ENCODE measurements around the gene ARHGAP10. TPM values are rescaled to one million over a fixed set of nuclear protein-coding genes. Genes with fewer than 3 reads are reported as not detected.
A peak's percentile ranks its signal among the peaks of the same experiment; 100 is the strongest.

Gene ARHGAP10
- polyA plus RNA-seq, 1 experiment = 20.2 TPM

GRCh38 chr4:147980586-147980985 lies 248.7 kb downstream of the ARHGAP10 start:
- Histone ChIP-seq H3K36me3 (ENCODE audit: control insufficient read depth, insufficient read depth, low read length) (no peaks in the 10 kb centered on the region; the same call in 1 of the 2 replicates), H3K4me3 (ENCODE audit: low read depth, low read length) (no peak overlapping the region), H3K27me3 (ENCODE audit: control insufficient read depth, insufficient read depth, low read length) (no peaks in the 10 kb centered on the region)
- CTCF ChIA-PET = interaction anchor here (0.6 kb wide), 1 partner anchor 70 kb away, joined by 3 read pairs; no protein-coding TSS in a partner anchor
- POLR2A ChIA-PET = no interaction called here
- no peak for TF ChIP-seq CTCF (IDR thresholded peaks at IDR 0.05; ENCODE audit: insufficient read depth, low read depth, low read length)
- DNase-seq (ENCODE audit: low read depth) = no peak

DNA sequence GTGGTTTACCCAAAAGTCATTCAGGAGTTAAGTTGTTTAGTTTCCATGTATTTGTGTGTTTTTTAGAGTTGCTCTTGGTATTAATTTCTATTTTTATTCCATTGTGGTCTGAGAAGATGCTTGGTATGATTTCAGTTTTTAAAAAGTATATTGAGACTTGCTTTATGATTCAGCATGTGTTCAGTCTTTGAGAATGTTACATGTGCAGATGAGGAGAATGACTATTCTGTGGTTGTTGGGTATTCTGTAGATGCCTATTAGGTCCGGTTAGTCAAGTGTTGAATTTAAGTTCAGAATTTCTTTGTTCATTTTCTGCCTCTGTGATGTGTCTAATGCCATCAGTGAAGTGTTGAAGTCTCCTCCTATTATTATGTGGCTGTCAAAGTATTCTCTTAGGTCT lies 249.4 kb downstream of the ARHGAP10 start:
- Histone ChIP-seq H3K36me3 (ENCODE audit: control insufficient read depth, insufficient read depth, low read length) (no peaks in the 10 kb centered on the region; the same call in 1 of the 2 replicates), H3K4me3 (ENCODE audit: low read depth, low read length) (no peak overlapping the region), H3K27me3 (ENCODE audit: control insufficient read depth, insufficient read depth, low read length) (no peaks in the 10 kb centered on the region)
- no peak for TF ChIP-seq CTCF (IDR thresholded peaks at IDR 0.05; ENCODE audit: insufficient read depth, low read depth, low read length)
- ChIA-PET POLR2A (no interaction called here), CTCF (no interaction called here)
- DNase-seq (ENCODE audit: low read depth) = no peak

DNA sequence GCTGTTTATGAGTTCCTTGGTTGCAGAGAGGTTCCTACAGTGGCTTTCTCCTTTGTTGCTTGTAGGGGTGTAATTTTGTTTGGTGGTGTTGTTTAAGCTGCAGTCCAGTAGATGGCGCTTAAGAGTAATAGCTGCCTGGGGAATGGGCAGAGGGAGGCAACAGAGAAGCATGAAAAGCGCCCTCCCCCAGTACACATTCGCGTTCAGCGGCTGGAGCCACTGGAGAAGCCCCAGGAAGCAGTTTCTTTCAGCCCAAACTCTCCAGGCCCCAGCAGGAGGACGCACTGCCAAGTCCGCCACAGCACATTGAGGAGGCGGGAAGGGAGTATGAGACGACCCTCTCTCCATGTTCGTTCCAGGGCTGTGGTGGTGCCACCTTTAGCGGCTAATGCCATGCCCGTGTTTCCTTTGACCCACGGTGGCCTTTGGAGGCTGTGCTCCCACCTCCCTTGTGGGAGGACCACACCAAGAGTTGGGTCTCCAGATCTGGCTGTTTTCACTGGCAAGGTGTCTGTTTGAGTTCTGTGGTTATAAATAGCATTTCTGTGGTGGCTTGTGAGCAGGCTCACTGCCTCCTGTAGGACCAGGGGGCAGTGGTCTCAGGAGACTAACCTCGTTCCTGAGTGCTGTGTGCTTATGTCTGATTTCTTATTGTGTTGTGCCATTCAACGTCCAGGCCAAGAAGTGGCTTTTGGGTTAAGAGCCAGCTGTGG lies 252.3 kb downstream of the ARHGAP10 start:
- DNase-seq (ENCODE audit: low read depth) = no peak
- H3K27me3 ChIP-seq (ENCODE audit: control insufficient read depth, insufficient read depth, low read length) = no peaks in the 10 kb centered on the region
- TF ChIP-seq CTCF (IDR thresholded peaks at IDR 0.05; ENCODE audit: insufficient read depth, low read depth, low read length) = peak; percentile 85
- H3K4me3 ChIP-seq (ENCODE audit: low read depth, low read length) = no peak overlapping the region
- no peaks in the 10 kb centered on the region; the same call in 1 of the 2 replicates for H3K36me3 ChIP-seq (ENCODE audit: control insufficient read depth, insufficient read depth, low read length)
- POLR2A ChIA-PET = no interaction called here
- CTCF ChIA-PET = interaction anchor here (0.6 to 1.9 kb wide), 10 partner anchors 9 to 296 kb away, joined by 3 to 6 read pairs (median 4); no protein-coding TSS in a partner anchor

DNA sequence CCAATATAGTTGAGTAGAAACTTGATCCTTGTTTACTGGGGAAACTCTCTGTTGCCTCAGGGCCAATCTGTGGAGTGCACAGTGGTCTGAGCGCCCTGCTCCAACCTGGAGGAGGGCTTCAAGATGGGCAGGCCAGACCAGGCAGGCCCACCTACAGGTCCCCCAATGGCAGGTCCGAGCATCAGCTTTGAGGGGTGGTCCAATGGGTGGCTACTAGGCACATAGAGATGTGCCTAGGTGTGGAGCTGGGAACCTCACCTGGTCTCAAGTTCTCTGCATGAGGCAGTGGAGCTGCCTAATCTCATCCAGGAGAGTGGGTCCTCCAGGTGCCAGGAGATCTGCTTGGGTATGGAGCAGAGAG lies 252.9 kb downstream of the ARHGAP10 start:
- no peaks in the 10 kb centered on the region for H3K27me3 ChIP-seq (ENCODE audit: control insufficient read depth, insufficient read depth, low read length)
- CTCF ChIA-PET = interaction anchor here (1.2 to 1.9 kb wide), 3 partner anchors 16 to 87 kb away, joined by 3 to 5 read pairs (median 4); no protein-coding TSS in a partner anchor

More for the DNA sequence above, 252.9 kb downstream of the ARHGAP10 start:
- DNase-seq (ENCODE audit: low read depth) = no peak
- Histone ChIP-seq H3K4me3 (ENCODE audit: low read depth, low read length) (no peak overlapping the region), H3K36me3 (ENCODE audit: control insufficient read depth, insufficient read depth, low read length) (no peaks in the 10 kb centered on the region; the same call in 1 of the 2 replicates)
- no peak for TF ChIP-seq CTCF (IDR thresholded peaks at IDR 0.05; ENCODE audit: insufficient read depth, low read depth, low read length)
- POLR2A ChIA-PET = interaction anchor here (0.6 kb wide), 1 partner anchor 31 kb away, joined by 3 read pairs; no protein-coding TSS in a partner anchor

All from BJ (cell line).